COLO668 (cell line): Measurements from ENCODE around the gene GPR75.

Source experiments
- DNase-seq: peaks from one replicate; lab custom pipeline; 2025; ENCODE audit not compliant: unreplicated experiment; lab: John Stamatoyannopoulos, UW

Gene GPR75

DNA sequence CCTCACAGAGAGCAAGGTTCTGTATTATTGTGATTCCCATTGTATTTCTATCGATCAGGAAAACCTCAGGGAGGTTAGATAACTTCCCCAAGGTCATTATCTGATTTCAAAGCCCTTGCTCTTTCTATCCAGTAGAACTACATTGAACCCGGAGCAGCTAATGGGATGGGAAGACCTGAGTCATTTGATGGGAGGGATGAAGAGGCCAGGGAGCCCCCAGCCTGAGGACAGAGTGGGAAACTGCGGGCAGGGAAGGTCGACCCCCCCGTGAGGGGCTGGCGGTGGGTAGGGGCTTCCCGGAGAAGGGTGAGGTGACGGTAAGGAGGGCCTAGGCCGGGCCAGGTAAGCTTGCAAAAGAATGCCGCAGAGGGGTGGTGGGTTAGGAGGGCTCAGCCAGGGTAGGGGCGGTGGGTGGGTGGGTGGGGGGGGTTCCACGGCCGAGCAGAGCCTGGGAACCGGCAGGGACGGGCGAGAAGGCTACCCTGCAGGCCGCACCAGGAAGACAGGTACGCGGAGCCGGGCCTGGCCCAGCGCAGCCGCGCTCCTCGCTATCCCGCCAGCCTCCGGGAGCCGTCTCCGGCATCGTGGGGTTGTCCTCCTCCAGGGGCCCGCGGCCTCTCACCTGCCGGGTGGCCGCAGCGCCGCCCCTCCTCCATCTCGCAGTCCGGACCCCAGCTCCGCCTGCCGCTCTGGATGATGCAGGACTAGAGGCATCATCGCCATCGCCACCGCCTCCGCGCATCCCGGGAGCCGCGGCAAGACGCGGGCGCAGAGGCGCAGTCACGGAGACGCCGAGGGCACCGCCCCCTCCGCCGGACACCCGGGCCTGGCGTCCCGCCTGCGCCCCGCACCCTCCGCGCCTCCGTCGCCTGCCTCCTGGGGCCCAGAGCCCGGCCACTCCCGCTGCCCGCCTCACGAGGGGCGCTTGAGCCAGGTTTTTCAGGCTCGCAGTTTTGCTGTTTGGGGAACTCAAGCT is at the start of gene GPR75:
TSS of gene GPR75 (minus strand) at position 762 of the 976 bp plus-strand sequence. CDS start 5,211 bp downstream, outside the sequence.
- DNase-seq: no peak

DNA sequence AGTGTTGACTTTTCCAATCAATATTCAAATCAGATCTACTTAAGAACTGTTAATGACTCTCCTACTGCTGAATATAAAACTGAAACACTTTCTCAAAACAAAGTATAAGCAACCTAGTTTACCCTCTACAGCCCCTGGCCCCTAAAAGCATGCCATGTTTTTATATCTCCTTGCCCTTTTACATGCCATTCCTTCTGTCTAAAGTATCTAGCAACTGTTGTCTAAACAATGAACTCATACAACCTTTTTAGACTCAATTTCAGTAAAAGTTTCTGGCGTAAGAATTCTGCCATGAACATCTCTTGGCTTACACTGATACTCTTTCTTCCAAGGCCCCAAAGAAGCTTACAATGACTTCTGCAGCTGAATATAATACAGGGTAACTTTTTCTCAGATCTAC is 47.8 kb upstream of the GPR75 start:
- DNase-seq: no peak

DNA sequence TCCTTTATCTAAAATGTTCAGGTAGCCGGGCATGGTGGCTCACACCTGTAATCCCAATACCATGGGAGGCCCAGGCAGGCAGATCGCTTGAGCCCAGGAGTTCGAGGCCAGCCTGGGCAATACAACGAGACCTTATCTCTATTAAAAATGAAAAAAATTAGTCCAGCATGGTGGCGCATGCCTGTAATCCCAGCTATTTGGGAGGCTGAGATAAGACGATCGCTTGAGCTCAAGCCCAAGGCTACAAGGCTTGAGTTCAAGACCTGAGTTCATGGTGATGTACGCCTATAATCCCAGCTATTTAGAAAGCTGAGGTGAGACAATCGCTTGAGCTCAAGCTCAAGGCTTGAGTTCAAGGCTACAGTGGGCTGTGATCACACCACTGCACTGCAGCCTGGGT is 45.6 kb upstream of the GPR75 start:
- DNase-seq: no peak

DNA sequence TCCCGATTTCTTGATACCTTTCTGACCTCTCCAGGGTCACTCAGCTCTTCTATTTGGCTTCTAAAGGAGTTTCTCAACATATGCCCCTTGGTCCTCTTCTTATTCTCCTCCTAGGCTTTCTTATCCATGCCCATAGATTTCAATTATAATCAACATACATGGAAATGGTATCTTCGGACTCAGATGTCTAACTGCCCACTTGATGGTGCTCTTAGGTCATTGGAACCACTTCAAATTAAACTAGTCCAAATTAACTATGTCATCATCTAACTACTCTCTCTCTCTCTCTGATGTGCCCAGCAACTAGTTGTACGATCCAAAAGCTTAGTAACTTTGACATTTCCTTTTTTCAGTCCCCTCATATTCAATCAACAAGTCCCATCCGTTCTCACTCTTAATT is 43.2 kb upstream of the GPR75 start:
- no peak for DNase-seq

DNA sequence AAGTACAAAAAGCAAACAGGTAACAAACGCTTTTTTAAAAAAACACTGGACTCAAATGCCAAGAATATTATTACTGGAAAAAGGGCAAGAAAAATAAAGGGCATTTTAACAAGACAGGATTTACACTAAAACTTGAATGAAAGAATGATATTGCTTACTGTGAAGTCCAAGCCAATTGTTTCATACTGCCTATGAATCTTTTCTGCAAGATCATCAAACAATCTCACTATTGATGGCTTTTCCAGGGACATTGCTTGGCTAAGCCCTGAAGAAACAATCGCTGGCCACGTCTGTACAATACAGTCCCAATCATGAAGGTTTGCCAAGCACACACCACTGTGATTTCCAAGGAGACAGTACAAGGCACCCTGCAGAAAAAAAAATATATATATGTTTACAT is 41.4 kb upstream of the GPR75 start:
- no peak for DNase-seq

DNA sequence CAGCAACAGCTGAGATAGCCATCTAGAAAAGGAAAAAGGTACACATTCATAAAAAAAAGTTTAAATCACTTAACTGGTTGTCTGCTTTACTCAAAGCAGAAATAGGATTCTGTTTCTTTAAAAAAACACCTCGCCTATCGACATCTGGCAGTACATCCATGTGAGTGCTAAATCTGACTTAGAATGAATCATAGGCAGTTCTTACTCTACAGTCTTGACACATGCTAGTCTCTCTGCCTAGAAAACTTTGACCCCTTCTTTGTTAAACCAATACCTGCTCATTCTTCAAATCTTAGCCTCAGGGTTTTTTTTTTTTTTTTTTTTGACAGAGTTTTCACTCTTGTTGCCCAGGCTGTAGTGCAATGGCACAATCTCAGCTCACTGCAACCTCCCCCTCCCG is 37.1 kb upstream of the GPR75 start:
- DNase-seq: no peak

DNA sequence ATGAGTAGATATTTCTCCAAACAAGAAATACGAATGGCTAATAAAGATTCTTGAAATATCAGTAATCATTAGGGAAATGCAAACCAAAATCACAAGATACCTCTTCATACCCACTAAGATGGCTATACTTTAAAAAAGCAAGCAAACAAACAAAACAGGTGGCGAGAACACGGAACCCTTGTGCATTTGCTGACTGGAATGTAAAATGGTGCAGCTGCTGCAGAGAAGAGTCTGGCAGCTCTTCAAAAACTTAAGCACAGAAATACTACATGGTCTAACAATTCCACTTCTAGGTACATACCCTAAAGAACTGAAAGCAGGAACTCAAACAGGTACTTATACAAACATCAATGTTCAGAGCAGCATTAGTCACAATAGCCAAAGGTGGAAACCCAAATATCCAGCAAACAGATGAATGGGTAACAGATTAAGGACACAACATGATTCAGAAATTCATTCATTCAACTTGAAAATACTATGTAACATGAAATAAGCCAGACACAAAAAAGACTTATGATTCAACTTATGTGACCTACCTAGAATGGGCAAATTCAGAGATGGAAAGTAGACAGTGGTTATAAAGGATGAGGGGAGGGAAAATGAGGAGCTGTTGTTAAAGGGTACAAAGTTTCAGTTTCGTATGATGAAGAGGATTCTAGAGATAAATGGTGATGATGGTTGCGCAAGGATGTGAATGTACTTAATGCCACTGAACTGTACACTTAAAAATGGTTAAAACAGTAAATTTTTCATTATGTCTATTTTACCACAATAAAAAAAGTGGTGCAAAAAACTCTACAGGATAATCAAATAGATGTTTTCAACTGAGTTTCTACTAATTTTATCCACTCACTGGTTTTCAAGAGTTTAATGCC is 26.9 kb upstream of the GPR75 start:
- no peak for DNase-seq

DNA sequence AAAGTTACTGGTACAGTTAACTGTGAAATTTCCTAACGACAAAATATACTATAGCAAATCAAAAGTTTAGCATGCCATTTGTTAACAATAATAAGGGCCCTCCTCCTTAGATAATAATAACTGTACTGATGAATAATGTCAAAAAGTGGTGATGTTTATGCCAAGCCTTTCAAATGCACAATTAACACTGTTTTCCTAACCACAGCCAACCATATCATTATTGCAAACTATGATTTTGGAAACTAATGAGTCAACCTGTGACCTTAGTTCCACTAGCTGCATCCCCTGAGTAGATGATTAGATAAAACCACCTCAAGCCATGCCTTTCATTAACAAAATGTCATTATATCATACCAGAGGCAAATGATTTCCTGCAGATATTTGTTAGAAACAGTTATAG is 25.1 kb upstream of the GPR75 start:
- DNase-seq: no peak

DNA sequence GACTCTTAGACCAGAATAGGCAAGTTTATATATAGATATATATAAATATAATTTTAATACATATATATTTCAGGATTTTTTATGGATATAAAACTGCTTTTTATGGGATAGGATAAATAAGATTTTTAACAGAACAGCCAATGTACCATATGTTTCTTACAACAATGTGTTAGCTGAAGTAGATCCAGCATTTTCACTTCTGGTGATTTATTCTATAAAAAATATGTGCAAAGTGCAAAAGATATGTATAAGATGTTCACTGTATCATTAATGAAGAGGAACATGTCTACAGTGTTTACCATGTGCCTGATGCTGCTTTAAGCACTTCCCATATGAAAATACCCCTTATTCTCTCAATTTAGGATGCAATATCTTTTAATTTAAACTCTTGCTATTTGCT is 22.2 kb upstream of the GPR75 start:
- no peak for DNase-seq

DNA sequence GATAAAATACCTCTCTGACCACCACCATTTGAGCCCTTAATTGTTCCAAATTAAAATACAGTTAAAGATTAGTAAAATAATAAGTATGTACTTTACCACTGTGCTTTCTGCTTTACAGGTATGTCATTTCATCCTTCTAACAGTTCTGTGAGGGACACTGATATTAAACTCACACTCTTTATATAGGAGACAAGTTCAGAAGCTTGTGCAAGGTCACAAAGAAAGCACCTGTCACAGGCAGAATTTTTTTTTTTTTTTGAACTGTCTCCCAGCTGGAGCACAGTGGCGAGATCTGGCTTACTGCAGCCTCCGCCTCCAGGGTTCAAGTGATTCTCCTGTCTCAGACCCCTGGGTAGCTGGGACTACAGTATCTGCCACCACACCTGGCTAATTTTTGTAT is 21.6 kb upstream of the GPR75 start:
- DNase-seq: no peak

DNA sequence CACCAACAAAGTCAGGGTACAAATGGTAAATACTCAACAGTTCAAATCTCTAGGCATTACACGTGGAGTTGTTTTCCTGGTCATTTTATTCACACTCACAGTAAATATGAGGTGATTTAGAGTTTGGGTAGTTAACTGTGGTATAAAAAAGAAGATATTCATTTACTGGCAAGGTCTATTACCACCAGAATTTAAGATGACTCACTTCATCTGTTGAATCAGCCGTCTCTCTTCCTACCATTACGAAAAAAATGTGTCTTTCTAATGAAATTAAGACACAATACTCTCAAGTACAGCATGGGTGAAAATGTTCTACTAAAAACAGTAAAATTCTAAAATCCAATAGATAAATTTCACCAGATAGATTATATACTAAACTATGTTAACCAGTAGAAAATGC is 21.0 kb upstream of the GPR75 start:
- no peak for DNase-seq

DNA sequence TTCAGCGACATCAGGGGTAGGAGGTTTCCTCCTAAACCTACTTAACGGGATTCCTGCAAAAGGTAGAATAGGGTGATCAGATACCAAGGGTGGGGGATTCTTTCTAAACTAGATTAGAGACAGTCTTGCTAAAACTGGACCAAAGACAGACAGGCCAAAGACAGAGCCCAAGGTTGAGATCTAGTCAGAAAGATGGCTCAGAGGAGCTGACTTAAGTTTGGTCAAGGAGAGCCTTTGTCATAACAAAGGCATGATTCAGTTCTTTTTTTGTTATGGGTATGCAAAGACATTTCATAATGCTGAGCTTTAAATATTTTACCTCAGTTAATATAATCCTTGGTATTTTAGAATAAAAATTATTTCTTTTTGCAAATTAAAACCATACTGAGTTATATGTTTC is 17.8 kb upstream of the GPR75 start:
- DNase-seq: no peak

DNA sequence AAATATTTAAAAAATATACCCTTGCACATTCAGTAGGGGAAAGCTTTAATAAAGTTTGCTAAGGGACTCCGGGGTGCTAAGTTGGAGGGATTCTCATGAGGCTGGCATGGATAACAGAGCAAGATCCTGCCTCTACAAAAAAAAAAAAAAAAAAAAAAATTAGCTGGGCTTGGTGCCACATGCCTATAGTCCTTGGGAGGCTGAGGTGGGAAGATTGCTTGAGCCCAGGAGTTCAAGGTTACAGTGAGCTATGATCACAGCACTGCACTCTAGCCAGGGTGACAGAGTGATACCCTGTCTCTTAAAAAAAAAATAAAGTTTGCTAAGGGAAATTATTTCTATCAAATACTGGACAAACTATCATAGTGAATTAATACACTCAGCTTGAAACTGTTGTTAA is 17.3 kb upstream of the GPR75 start:
- DNase-seq: no peak

DNA sequence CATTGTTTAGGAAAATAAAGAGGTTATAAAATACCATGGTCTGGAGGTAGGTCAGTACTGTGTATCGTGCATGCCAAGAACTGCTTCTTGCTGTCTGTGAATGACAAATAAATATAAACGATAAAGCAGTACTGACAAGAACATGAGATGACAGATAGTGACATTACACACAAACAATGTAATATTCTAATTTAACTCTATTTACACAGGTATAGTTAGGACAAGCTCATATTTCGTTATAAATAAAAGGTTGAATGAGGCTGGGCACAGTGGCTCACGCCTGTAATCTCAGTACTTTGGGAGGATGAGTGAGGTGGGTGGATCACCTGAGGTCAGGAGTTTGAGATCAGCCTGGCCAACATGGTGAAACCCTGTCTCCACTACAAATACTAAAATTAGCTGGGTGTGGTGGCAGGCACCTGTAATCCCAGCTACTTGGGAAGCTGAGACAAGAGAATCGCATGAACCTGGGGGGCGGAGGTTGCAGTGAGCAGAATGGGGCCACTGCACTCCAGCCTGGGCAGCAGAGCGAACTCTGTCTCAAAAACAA is 14.7 kb upstream of the GPR75 start:
- no peak for DNase-seq

DNA sequence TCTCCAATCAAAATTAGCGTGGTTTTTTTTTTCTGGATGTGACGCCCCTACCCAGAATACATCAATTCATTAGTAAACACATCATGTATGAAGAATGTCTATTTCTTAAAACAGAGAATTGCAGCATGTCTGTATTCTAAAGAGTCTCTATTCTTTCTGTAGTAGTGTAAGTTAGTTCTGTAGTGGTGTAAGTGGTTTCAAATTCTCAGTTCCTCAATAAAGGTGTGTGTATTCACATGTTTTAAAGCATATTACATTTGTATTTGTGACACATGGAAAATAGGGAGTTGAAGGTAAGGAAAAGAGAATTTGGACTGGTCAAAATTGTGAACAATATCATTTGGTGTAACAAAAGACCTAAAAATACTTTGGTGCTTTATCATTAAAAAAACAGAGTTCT is 8.0 kb upstream of the GPR75 start:
- no peak for DNase-seq

DNA sequence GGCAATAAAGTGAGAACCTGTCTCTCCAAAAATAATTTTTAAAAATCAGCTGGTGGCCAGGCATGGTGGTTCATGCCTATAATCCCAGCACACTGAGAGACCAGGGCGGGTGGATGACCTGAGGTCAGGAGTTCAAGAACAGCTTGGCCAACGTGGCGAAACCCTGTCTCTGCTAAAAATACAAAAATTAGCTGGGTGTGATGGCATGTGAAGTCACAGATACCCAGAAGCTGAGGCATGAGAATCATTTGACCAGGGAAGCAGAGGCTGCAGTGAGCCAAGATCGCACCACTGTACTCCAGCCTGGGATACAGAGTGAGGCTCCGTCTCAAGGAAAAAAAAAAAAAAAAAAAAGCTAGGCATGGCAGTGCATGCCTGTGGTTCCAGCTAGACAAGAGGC is 7.4 kb upstream of the GPR75 start:
- no peak for DNase-seq

DNA sequence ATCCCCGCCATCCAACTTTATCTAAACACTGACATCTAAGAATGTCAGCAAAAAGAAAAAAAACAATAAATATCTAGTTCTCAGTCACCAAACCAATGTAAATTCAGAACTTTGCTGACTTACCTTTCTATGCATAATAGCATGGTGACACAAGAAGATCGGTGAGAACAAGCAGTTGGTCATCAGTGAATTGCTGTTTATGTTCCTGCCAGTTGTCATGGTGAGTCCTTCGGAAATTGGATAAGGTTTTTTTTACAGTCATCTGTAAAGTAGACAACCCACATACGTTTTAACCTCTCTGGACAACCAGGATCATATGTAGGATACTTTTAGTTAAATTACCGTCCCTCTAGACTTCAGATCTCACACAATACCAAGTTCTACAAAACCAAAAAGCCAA is 6.2 kb upstream of the GPR75 start:
- no peak for DNase-seq

DNA sequence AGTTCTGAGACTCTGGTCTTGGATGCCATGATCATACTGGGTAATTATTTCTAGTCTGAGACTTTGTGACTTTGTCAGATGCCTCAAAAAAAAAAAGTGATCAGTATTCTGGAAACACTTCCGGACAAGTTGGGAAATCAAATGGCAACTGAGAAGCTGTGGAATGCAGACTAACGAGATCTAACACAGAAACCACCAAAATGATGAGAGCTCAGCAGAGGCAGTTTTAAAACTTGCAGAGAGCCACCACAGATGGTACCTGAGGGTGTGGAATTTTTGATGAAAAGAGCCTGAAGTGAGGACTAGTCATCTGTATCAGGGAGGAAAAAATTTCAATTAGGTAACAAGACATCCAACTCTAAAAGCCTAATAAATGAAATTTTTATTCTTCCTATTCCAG is 5.5 kb upstream of the GPR75 start:
- DNase-seq: no peak

DNA sequence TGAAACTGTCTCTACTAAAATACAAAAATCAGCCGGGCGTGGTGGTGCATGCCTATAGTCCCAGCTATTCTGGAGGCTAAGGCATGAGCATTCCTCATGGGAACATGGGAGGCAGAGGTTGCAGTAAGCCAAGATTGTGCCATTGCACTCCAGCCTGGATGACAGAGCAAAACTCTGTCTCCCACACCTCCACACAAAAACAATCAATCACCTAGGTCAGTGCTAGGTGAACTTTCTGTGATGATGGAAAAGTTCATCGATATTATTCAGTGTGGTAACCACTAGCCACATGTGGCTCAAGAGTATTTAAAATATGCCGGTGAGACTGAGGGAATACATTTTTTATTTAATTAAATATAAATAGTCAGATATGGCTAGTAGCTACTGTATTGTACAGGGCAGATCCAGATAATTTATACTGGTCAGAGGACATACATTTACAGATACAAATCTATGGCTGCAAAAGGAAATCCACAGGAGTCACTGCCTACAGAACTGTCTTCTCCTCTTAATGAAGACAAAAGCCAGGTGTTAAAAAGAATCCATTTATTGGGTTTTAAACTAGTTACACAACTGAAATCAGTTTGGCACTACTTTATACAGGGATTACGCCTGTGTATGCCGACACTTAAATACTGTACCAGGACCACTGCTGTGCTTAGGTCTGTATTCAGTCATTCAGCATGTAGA is 3.9 kb upstream of the GPR75 start:
- no peak for DNase-seq

DNA sequence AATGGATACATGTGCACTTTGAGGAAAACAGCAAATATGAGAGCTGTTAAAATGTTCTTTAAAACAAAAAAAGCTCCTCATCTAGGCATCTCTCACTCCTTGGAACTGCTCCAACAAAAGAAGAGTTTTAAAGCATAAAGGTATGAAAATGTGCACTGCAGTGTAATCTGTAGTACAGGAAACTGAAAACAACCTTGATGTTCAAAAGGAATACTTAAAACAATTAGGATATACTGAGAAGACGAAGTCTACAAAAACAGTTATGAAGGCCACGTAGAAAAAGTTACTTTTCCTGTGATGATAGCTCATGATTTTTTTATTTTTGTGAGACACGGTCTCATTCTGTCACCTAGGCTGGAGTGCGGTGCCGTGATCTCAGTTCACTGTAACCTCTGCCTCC is 2.1 kb upstream of the GPR75 start:
- DNase-seq: no peak

DNA sequence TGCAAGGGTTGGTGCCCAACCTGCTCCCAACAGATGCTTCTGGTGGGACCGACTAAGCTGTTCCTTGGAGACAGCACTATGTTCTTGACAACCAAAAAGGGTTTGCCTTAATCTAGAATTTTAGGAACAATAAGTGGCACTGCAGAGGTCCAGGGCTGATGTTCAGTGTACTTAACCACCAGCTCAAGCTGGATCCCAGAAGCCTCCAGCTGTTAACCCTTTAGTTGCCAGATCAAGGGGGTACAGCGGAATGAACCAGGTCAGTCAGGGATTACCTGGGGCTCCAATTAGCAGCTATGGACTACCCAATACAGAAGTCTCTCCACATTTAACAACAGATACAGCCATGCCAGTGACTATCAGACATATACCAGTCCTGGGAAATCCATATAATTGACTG is 3.5 kb downstream of the GPR75 start:
- DNase-seq: no peak
